IMR-90 (cell line): ENCODE measurements around the gene GPC6. TPM values are rescaled to one million over a fixed set of nuclear protein-coding genes. Genes with fewer than 3 reads are reported as not detected.

Source experiments
- ATAC-seq: fragments of 200-7000 bp; cut with Tn5 transposase; 2 replicates; pipeline ENCODE4 v1.9.1; 2020; ENCODE audit warnings: low read depth, mild to moderate bottlenecking, moderate library complexity
- BruUV-seq: library from RNA; stranded (reverse); fragments of 400-500 nt; replicated peaks from 2 replicates; lab custom pipeline; 2021; lab: Mats Ljungman, UMichigan
- CTCF ChIA-PET: fragments of 300-600 bp; formaldehyde crosslinking; extraction: SDS; loops from one replicate; lab custom pipeline; 2021; ENCODE audit warnings: antibody characterized with exemption; lab: Yijun Ruan, JAX
- POLR2A ChIA-PET: fragments of 300-600 bp; sonication (Branson Sonifier 250); formaldehyde crosslinking; loops from one replicate; lab custom pipeline; 2022; ENCODE audit warnings: antibody characterized with exemption; ENCODE audit not compliant: unreplicated experiment; lab: Charles Lee
- DNase-seq: peaks from one replicate; pipeline ENCODE4 v3.0.0; 2013
- H2AFZ ChIP-seq: replicated peaks from 2 replicates; pipeline ENCODE3; 2013; ENCODE audit warnings: low read length, mild to moderate bottlenecking; ENCODE audit not compliant: poor library complexity
- H2AK5ac ChIP-seq: 2 replicates; pipeline ENCODE4 v1.6.1; 2013; ENCODE audit warnings: low read depth, low read length, inconsistent platforms
- H2AK9ac ChIP-seq: replicated peaks from 2 replicates; pipeline ENCODE3; 2013; ENCODE audit warnings: mild to moderate bottlenecking, low read depth, low read length, moderate library complexity; ENCODE audit not compliant: poor library complexity
- H2BK120ac ChIP-seq: 2 replicates; pipeline ENCODE4 v1.6.1; 2013; ENCODE audit warnings: low read depth, low read length, inconsistent platforms
- H2BK15ac ChIP-seq: 3 replicates; pipeline ENCODE4 v1.6.1; 2013; ENCODE audit warnings: low read depth, low read length, inconsistent platforms
- H2BK20ac ChIP-seq: 2 replicates; pipeline ENCODE4 v1.6.1; 2013; ENCODE audit warnings: low read depth, mild to moderate bottlenecking, inconsistent platforms, low read length, moderate library complexity
- H2BK5ac ChIP-seq: 2 replicates; pipeline ENCODE4 v1.6.1; 2013; ENCODE audit warnings: mild to moderate bottlenecking, low read depth, low read length, inconsistent platforms; ENCODE audit not compliant: poor library complexity, severe bottlenecking
- H3K14ac ChIP-seq: replicated peaks from 2 replicates; pipeline ENCODE4 v1.6.1; 2013; ENCODE audit warnings: low read depth, low read length, inconsistent platforms
- H3K18ac ChIP-seq: 2 replicates; pipeline ENCODE4 v1.6.1; 2013; ENCODE audit warnings: low read depth, low read length, control low read depth
- H3K23ac ChIP-seq: 2 replicates; pipeline ENCODE4 v1.6.1; 2013; ENCODE audit warnings: low read depth, low read length, inconsistent platforms
- H3K27ac ChIP-seq: 2 replicates; pipeline ENCODE4 v1.5.1; 2013; ENCODE audit warnings: mild to moderate bottlenecking, control low read depth, low read length; ENCODE audit not compliant: insufficient read depth
- H3K27me3 ChIP-seq: 2 replicates; pipeline ENCODE4 v1.6.1; 2013; ENCODE audit warnings: low read length; ENCODE audit not compliant: control insufficient read depth, insufficient read depth
- H3K36me3 ChIP-seq: 2 replicates; pipeline ENCODE4 v1.6.1; 2013; ENCODE audit warnings: low read length, mixed read lengths; ENCODE audit not compliant: control insufficient read depth, insufficient read depth
- H3K4ac ChIP-seq: 2 replicates; pipeline ENCODE4 v1.6.1; 2013; ENCODE audit warnings: low read depth, low read length, inconsistent platforms
- H3K4me1 ChIP-seq: 2 replicates; pipeline ENCODE4 v1.6.1; 2013; ENCODE audit warnings: low read length, mixed read lengths; ENCODE audit not compliant: control insufficient read depth, insufficient read depth
- H3K4me2 ChIP-seq: 2 replicates; pipeline ENCODE4 v1.6.1; 2013; ENCODE audit warnings: low read depth, mild to moderate bottlenecking, control low read depth, low read length, moderate library complexity
- H3K4me3 ChIP-seq: 2 replicates; pipeline ENCODE4 v1.5.1; 2013; ENCODE audit warnings: low read depth, mild to moderate bottlenecking, control low read depth, low read length, moderate library complexity; ENCODE audit not compliant: insufficient read depth
- H3K56ac ChIP-seq: 2 replicates; pipeline ENCODE4 v1.6.1; 2013; ENCODE audit warnings: low read length, inconsistent platforms; ENCODE audit not compliant: insufficient read depth; ENCODE audit errors: extremely low read depth
- H3K79me1 ChIP-seq, 2 experiments: 2 replicates each; pipeline ENCODE4 v1.6.1; 2013; ENCODE audit warnings: low read length in 2 of 2, inconsistent platforms in 1 of 2, low read depth in 1 of 2
- H3K9ac ChIP-seq: 2 replicates; pipeline ENCODE4 v1.6.1; 2013; ENCODE audit warnings: low read depth, low read length, control low read depth
- H3K9me1 ChIP-seq: 2 replicates; pipeline ENCODE4 v1.6.1; 2013; ENCODE audit warnings: low read length, inconsistent platforms; ENCODE audit not compliant: insufficient read depth
- H3K9me3 ChIP-seq: 2 replicates; pipeline ENCODE4 v1.6.1; 2013; ENCODE audit warnings: low read length; ENCODE audit not compliant: control insufficient read depth, insufficient read depth
- H4K20me1 ChIP-seq: 2 replicates; pipeline ENCODE4 v1.6.1; 2013; ENCODE audit warnings: low read length, inconsistent platforms; ENCODE audit not compliant: insufficient read depth
- H4K5ac ChIP-seq: 2 replicates; pipeline ENCODE4 v1.6.1; 2013; ENCODE audit warnings: mild to moderate bottlenecking, low read depth, low read length, control low read depth
- H4K8ac ChIP-seq, 2 experiments: 2 replicates each; pipeline ENCODE4 v1.6.1; 2013; ENCODE audit warnings: low read depth in 2 of 2, low read length in 2 of 2, control low read depth in 1 of 2, inconsistent platforms in 1 of 2
- H4K91ac ChIP-seq: 2 replicates; pipeline ENCODE4 v1.6.1; 2013; ENCODE audit warnings: low read depth, low read length, inconsistent platforms; ENCODE audit not compliant: insufficient read depth
- BHLHE40 ChIP-seq: fragments of 150-350 bp; IDR thresholded peaks from 2 replicates; pipeline ENCODE4 v1.6.1; 2016; ENCODE audit warnings: mild to moderate bottlenecking, low read depth, low read length
- CEBPB ChIP-seq: IDR thresholded peaks from 2 replicates; pipeline ENCODE4 v1.6.1; 2012; ENCODE audit warnings: low read depth, low read length, improper control_type of control experiment
- CHD1 ChIP-seq: IDR thresholded peaks from 2 replicates; pipeline ENCODE4 v1.6.1; 2012; ENCODE audit warnings: low read depth, low read length, improper control_type of control experiment
- MAZ ChIP-seq: IDR thresholded peaks from 2 replicates; pipeline ENCODE4 v1.6.1; 2012; ENCODE audit warnings: low read depth, mild to moderate bottlenecking, low read length, improper control_type of control experiment, moderate library complexity, borderline replicate concordance
- MXI1 ChIP-seq: IDR thresholded peaks from 2 replicates; pipeline ENCODE4 v1.6.1; 2012; ENCODE audit warnings: low read depth, mild to moderate bottlenecking, low read length, moderate library complexity, borderline replicate concordance
- NFE2L2 ChIP-seq: fragments of 150-350 bp; IDR thresholded peaks from 2 replicates; pipeline ENCODE4 v1.6.1; 2016; ENCODE audit warnings: low read depth, mild to moderate bottlenecking, low read length
- RAD21 ChIP-seq: IDR thresholded peaks from 2 replicates; pipeline ENCODE4 v1.6.1; 2012; ENCODE audit warnings: low read length, improper control_type of control experiment
- RCOR1 ChIP-seq: IDR thresholded peaks from 2 replicates; pipeline ENCODE4 v1.6.1; 2012; ENCODE audit warnings: mild to moderate bottlenecking, low read length, improper control_type of control experiment; ENCODE audit not compliant: insufficient replicate concordance
- RFX5 ChIP-seq: IDR thresholded peaks from 2 replicates; pipeline ENCODE4 v1.8.0; 2012; ENCODE audit warnings: low read depth, mild to moderate bottlenecking, low read length, moderate library complexity
- SMC3 ChIP-seq: fragments of 150-350 bp; IDR thresholded peaks from 2 replicates; pipeline ENCODE4 v1.6.1; 2016; ENCODE audit warnings: low read depth, mild to moderate bottlenecking, antibody characterized with exemption, low read length, moderate library complexity
- WGBS, 2 experiments: methylation state at CpG; one replicate each; pipeline versions ENCODE4 v1.1.5 to v1.1.7; 2013; ENCODE audit warnings: missing lambda C conversion rate in 2 of 2; ENCODE audit not compliant: insufficient read length in 1 of 2; ENCODE audit errors: extremely low coverage in 2 of 2; 5-methylcytosine and 5-hydroxymethylcytosine counted together
- dilution Hi-C: fragments of 300-500 bp; cut with HindIII; formaldehyde crosslinking; loops from one replicate; pipeline ENCODE4 v1.14.3; 2018; ENCODE audit warnings: low sequenced_read_pairs; ENCODE audit not compliant: unreplicated experiment
- in situ Hi-C: fragments of 300-500 bp; cut with MboI; formaldehyde crosslinking; loops from 3 replicates; pipeline ENCODE4 v1.14.3; 2019; ENCODE audit warnings: low sequenced_read_pairs, inconsistent platforms, mixed read lengths
- intact Hi-C: fragments of 100-400 bp; cut with micrococcal nuclease; formaldehyde crosslinking; loops from 2 replicates; pipeline ENCODE4 v1.10.0; 2022
- polyA plus RNA-seq, 3 experiments: library from polyadenylated mRNA; depleted of rRNA; stranded (reverse); fragments of >200 nt; gene quantifications; 2 replicates each; pipeline ENCODE4 v1.2.3, GENCODE V29; 2012; ENCODE audit warnings: low replicate concordance in 1 of 3
- total RNA-seq: library from RNA; depleted of rRNA; stranded (reverse); fragments of >200 nt; gene quantifications from 2 replicates; pipeline ENCODE4 v1.2.3, GENCODE V29; 2012
- TF ChIP-seq, protein P1 (sequence below): fragments of 150-350 bp; IDR thresholded peaks from 2 replicates; pipeline ENCODE4 v1.6.1; 2016; ENCODE audit warnings: low read depth, mild to moderate bottlenecking, low read length, moderate library complexity, borderline replicate concordance
- TF ChIP-seq, protein P2 (sequence below): conservative IDR thresholded peaks from 2 replicates; pipeline ENCODE4 v1.5.1; 2012; ENCODE audit warnings: mild to moderate bottlenecking, low read depth, low read length, improper control_type of control experiment

GPC6 gene
- total and polyA plus RNA-seq, 2 of the 4 experiments (the other 2 are of a cell fraction): 14.9 to 39.4 TPM

DNA sequence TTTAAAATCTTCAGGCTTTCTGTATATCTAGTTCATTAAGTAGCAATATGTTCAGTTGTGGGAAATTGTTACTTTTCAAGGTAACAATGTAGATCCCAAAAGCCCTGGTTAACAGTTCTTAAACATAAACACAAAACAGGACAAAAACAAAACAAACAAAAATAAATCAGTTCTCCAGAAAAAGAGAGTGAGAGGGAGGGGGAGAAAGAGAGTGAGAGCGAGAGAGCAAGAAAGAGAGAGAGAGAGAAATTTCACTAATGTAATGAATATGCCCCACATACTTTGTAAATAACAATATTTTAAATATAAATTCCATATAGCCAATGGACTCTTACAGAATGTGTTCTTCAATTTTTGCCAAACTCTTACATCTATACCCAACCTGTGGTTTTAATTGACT is 275.5 kb downstream of the GPC6 start:
- H3K4me1 ChIP-seq: peaks cover 5% of the 10 kb centered on the region
- H3K79me1 ChIP-seq: no peaks in the 10 kb centered on the region; a peak in 1 of 4 replicates
- ChIA-PET POLR2A (no interaction called here), CTCF (no interaction called here)
- H4K8ac ChIP-seq: no peak overlapping the region
- no peaks in the 10 kb centered on the region for H3K36me3 ChIP-seq
- no peak overlapping the region for H3K9ac ChIP-seq
- H4K20me1 ChIP-seq: no peaks in the 10 kb centered on the region
- in situ Hi-C loops (no loop called here), intact Hi-C loops (loop anchor here (5.0 kb wide), 1 partner anchor 50 kb away; no protein-coding TSS in a partner anchor), dilution Hi-C loops (no loop called here)
- H4K5ac ChIP-seq: no peak overlapping the region
- WGBS, 2 experiments: no CpG with 5 or more reads among the region's 1 CpG
- TF ChIP-seq NFE2L2: no peak
- no peak for TF ChIP-seq SMC3
- no peak for TF ChIP-seq MAZ
- TF ChIP-seq RCOR1: no peak
- no peak for TF ChIP-seq CEBPB
- TF ChIP-seq MXI1: no peak
- TF ChIP-seq RFX5: no peak
- TF ChIP-seq, protein P1, sequence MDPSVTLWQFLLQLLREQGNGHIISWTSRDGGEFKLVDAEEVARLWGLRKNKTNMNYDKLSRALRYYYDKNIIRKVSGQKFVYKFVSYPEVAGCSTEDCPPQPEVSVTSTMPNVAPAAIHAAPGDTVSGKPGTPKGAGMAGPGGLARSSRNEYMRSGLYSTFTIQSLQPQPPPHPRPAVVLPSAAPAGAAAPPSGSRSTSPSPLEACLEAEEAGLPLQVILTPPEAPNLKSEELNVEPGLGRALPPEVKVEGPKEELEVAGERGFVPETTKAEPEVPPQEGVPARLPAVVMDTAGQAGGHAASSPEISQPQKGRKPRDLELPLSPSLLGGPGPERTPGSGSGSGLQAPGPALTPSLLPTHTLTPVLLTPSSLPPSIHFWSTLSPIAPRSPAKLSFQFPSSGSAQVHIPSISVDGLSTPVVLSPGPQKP: no peak
- no peak for TF ChIP-seq CHD1
- TF ChIP-seq RAD21: no peak
- TF ChIP-seq, protein P2, sequence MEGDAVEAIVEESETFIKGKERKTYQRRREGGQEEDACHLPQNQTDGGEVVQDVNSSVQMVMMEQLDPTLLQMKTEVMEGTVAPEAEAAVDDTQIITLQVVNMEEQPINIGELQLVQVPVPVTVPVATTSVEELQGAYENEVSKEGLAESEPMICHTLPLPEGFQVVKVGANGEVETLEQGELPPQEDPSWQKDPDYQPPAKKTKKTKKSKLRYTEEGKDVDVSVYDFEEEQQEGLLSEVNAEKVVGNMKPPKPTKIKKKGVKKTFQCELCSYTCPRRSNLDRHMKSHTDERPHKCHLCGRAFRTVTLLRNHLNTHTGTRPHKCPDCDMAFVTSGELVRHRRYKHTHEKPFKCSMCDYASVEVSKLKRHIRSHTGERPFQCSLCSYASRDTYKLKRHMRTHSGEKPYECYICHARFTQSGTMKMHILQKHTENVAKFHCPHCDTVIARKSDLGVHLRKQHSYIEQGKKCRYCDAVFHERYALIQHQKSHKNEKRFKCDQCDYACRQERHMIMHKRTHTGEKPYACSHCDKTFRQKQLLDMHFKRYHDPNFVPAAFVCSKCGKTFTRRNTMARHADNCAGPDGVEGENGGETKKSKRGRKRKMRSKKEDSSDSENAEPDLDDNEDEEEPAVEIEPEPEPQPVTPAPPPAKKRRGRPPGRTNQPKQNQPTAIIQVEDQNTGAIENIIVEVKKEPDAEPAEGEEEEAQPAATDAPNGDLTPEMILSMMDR: no peak
- TF ChIP-seq BHLHE40: no peak
- no peaks in the 10 kb centered on the region for H3K9me3 ChIP-seq
- DNase-seq: no peak
- H2AFZ ChIP-seq: no peak overlapping the region
- no peak overlapping the region for H4K91ac ChIP-seq
- H3K23ac ChIP-seq: no peak overlapping the region
- no peak overlapping the region for H3K18ac ChIP-seq
- H2BK5ac ChIP-seq: no peak overlapping the region
- no peak overlapping the region for H2BK15ac ChIP-seq
- no peak for ATAC-seq
- H3K14ac ChIP-seq: no peak overlapping the region
- no peaks in the 10 kb centered on the region for H3K27me3 ChIP-seq
- no peak overlapping the region for H3K27ac ChIP-seq
- H3K9me1 ChIP-seq: no peaks in the 10 kb centered on the region
- no peak overlapping the region for H2BK120ac ChIP-seq
- no peak overlapping the region for H3K4me3 ChIP-seq
- H3K4me2 ChIP-seq: no peak overlapping the region
- no peak overlapping the region for H2AK5ac ChIP-seq
- no TSS peak for BruUV-seq
- no peak overlapping the region for H2BK20ac ChIP-seq
- H3K4ac ChIP-seq: no peak overlapping the region
- no peak overlapping the region for H3K56ac ChIP-seq
- no peak overlapping the region for H2AK9ac ChIP-seq
